Measurements from ENCODE around the gene OXTR.
"Not testable (repeated sequence)": the region's sequence is repeated elsewhere in the genome, so short reads cannot be mapped to it uniquely, and the experiment has no call there.

The OXTR gene

GRCh38 chr3:8723612-8724011, 45.8 kb downstream of the OXTR start:
- Histone ChIP-seq H3K9me3 (ENCODE audit: insufficient read depth, low read length) (peaks cover 9% of the 10 kb centered on the region), H3K4me3 (ENCODE audit: insufficient read length, low read depth) (no peak overlapping the region), H3K36me3 (ENCODE audit: insufficient read depth, insufficient read length, low read length) (no peaks in the 10 kb centered on the region), H3K4me1 (ENCODE audit: insufficient read depth, insufficient read length) (no peaks in the 10 kb centered on the region), H3K9ac (ENCODE audit: insufficient read length, low read depth) (no peak overlapping the region), H3K27me3 (ENCODE audit: insufficient read depth, insufficient read length) (no peaks in the 10 kb centered on the region)
- TF ChIP-seq ZNF274 (IDR thresholded peaks at IDR 0.05; ENCODE audit: low read depth, low read length) (no peak), SUZ12 (IDR thresholded peaks at IDR 0.05; ENCODE audit: extremely low read depth, insufficient read depth, insufficient read length) (no peak), YY1 (IDR thresholded peaks at IDR 0.05; ENCODE audit: insufficient read depth, insufficient read length) (no peak)
- no peak for DNase-seq (ENCODE audit: low read depth, low spot score)

- H3K9me3 ChIP-seq (ENCODE audit: insufficient read depth, low read length): peaks cover 9% of the 10 kb centered on the region
- TF ChIP-seq ZNF274 (IDR thresholded peaks at IDR 0.05; ENCODE audit: low read depth, low read length) (no peak), YY1 (IDR thresholded peaks at IDR 0.05; ENCODE audit: insufficient read depth, insufficient read length) (no peak), SUZ12 (IDR thresholded peaks at IDR 0.05; ENCODE audit: extremely low read depth, insufficient read depth, insufficient read length) (no peak)
- H3K36me3 ChIP-seq (ENCODE audit: insufficient read depth, insufficient read length, low read length): no peaks in the 10 kb centered on the region
- no peak overlapping the region for H3K9ac ChIP-seq (ENCODE audit: insufficient read length, low read depth)
- H3K27me3 ChIP-seq (ENCODE audit: insufficient read depth, insufficient read length): no peaks in the 10 kb centered on the region
- no peaks in the 10 kb centered on the region for H3K4me1 ChIP-seq (ENCODE audit: insufficient read depth, insufficient read length)
- no peak for DNase-seq (ENCODE audit: low read depth, low spot score)
- H3K4me3 ChIP-seq (ENCODE audit: insufficient read length, low read depth): no peak overlapping the region
Measured at GRCh38 chr3:8722808-8723207, 46.6 kb downstream of the OXTR start.

GRCh38 chr3:8715757-8716156, 53.7 kb downstream of the OXTR start:
- H3K4me3 ChIP-seq (ENCODE audit: insufficient read length, low read depth); H3K4me1 ChIP-seq (ENCODE audit: insufficient read depth, insufficient read length); DNase-seq (ENCODE audit: low read depth, low spot score); H3K9ac ChIP-seq (ENCODE audit: insufficient read length, low read depth); H3K27me3 ChIP-seq (ENCODE audit: insufficient read depth, insufficient read length); H3K9me3 ChIP-seq (ENCODE audit: insufficient read depth, low read length); H3K36me3 ChIP-seq (ENCODE audit: insufficient read depth, insufficient read length, low read length): not testable (repeated sequence)

DNA sequence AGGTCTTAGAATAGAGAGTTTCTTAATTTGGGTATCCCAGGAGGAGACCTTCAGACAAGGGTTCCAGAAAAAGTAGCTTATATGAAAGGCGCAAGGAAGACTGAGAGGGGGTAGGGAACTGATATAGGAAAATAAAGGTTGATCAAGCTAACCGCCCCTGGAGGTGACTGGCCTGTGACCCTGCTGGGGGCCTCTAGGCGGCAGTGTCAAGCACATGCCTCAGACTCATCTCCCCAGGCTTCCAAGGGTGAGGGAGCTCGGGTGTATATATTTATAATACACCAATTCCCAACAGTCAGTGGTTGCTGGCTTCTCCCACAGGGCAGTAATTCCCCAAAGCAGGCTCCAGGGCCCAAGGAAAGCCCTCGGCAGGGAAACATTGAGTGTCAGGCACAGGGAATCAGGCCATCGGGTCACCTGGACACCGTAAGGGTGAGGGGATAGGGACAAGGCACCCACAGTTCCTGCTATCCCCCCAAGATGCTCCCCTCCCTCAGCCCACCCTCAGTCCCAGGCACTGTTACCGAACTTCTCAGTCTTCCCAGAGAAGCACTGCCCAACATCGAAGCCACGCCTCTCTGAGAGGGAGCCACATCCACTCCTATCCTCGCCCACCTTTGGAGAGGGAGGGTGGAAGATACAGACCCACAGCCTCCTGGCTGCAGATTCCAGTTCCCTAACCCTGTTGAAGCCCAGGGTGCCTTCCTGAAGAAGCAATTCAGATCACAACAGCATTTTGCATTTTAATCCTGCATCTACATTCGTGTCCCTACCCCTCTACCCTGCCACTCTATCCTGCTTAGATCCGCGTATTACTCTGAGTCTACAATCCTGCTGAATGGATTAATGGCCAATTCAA, 55.3 kb downstream of the OXTR start:
- Histone ChIP-seq H3K9ac (ENCODE audit: insufficient read length, low read depth) (no peak overlapping the region), H3K4me1 (ENCODE audit: insufficient read depth, insufficient read length) (peaks cover 2% of the 10 kb centered on the region), H3K4me3 (ENCODE audit: insufficient read length, low read depth) (no peak overlapping the region), H3K9me3 (ENCODE audit: insufficient read depth, low read length) (peaks cover 10% of the 10 kb centered on the region; the same call in 1 of the 2 replicates), H3K27me3 (ENCODE audit: insufficient read depth, insufficient read length) (peaks cover 11% of the 10 kb centered on the region), H3K36me3 (ENCODE audit: insufficient read depth, insufficient read length, low read length) (no peaks in the 10 kb centered on the region)
- TF ChIP-seq YY1 (IDR thresholded peaks at IDR 0.05; ENCODE audit: insufficient read depth, insufficient read length) (no peak), SUZ12 (IDR thresholded peaks at IDR 0.05; ENCODE audit: extremely low read depth, insufficient read depth, insufficient read length) (no peak), ZNF274 (IDR thresholded peaks at IDR 0.05; ENCODE audit: low read depth, low read length) (no peak)
- DNase-seq (ENCODE audit: low read depth, low spot score): peak; percentile 47

- Histone ChIP-seq H3K4me1 (ENCODE audit: insufficient read depth, insufficient read length) (peaks cover 2% of the 10 kb centered on the region), H3K9ac (ENCODE audit: insufficient read length, low read depth) (no peak overlapping the region), H3K36me3 (ENCODE audit: insufficient read depth, insufficient read length, low read length) (no peaks in the 10 kb centered on the region), H3K9me3 (ENCODE audit: insufficient read depth, low read length) (peaks cover 10% of the 10 kb centered on the region; the same call in 1 of the 2 replicates), H3K4me3 (ENCODE audit: insufficient read length, low read depth) (no peak overlapping the region), H3K27me3 (ENCODE audit: insufficient read depth, insufficient read length) (peaks cover 11% of the 10 kb centered on the region)
- TF ChIP-seq SUZ12 (IDR thresholded peaks at IDR 0.05; ENCODE audit: extremely low read depth, insufficient read depth, insufficient read length) (no peak), YY1 (IDR thresholded peaks at IDR 0.05; ENCODE audit: insufficient read depth, insufficient read length) (no peak), ZNF274 (IDR thresholded peaks at IDR 0.05; ENCODE audit: low read depth, low read length) (no peak)
- DNase-seq (ENCODE audit: low read depth, low spot score): no peak
Measured at GRCh38 chr3:8712908-8713255, 56.5 kb downstream of the OXTR start.

- Histone ChIP-seq H3K4me3 (ENCODE audit: insufficient read length, low read depth) (no peak overlapping the region), H3K9ac (ENCODE audit: insufficient read length, low read depth) (no peak overlapping the region), H3K9me3 (ENCODE audit: insufficient read depth, low read length) (peaks cover 10% of the 10 kb centered on the region; the same call in 1 of the 2 replicates), H3K36me3 (ENCODE audit: insufficient read depth, insufficient read length, low read length) (no peaks in the 10 kb centered on the region), H3K4me1 (ENCODE audit: insufficient read depth, insufficient read length) (peaks cover 2% of the 10 kb centered on the region), H3K27me3 (ENCODE audit: insufficient read depth, insufficient read length) (peaks cover 11% of the 10 kb centered on the region)
- TF ChIP-seq ZNF274 (IDR thresholded peaks at IDR 0.05; ENCODE audit: low read depth, low read length) (no peak), YY1 (IDR thresholded peaks at IDR 0.05; ENCODE audit: insufficient read depth, insufficient read length) (no peak), SUZ12 (IDR thresholded peaks at IDR 0.05; ENCODE audit: extremely low read depth, insufficient read depth, insufficient read length) (no peak)
- no peak for DNase-seq (ENCODE audit: low read depth, low spot score)
Measured at GRCh38 chr3:8712045-8712907, 57.1 kb downstream of the OXTR start.
